ENCODE data around the gene TESK2. TPM values are rescaled to one million over a fixed set of nuclear protein-coding genes. Genes with fewer than 3 reads are reported as not detected.

TESK2 gene
- total RNA-seq, 1 experiment from 2014 or later, result 1.4 TPM

GRCh38 chr1:45375104-45376090 lies 115.6 kb downstream of the TESK2 start:
- Mint-ChIP-seq H3K4me3 (ENCODE audit: unreplicated experiment) (no peak overlapping the region), H3K27ac (ENCODE audit: low read depth, unreplicated experiment) (no peak overlapping the region), H3K9me3 (ENCODE audit: unreplicated experiment) (no peaks in the 10 kb centered on the region), H3K4me1 (ENCODE audit: insufficient read depth, unreplicated experiment) (peaks cover 3% of the 10 kb centered on the region), H3K36me3 (ENCODE audit: insufficient read depth, unreplicated experiment) (no peaks in the 10 kb centered on the region), H3K27me3 (ENCODE audit: insufficient read depth, unreplicated experiment) (no peaks in the 10 kb centered on the region)
- no peak for TF ChIP-seq CTCF (IDR thresholded peaks at IDR 0.05; ENCODE audit: unreplicated experiment)
- intact Hi-C loops (cut with micrococcal nuclease), result no loop called here
- ChIA-PET POLR2A (no interaction called here), CTCF (interaction anchor here (1.1 kb wide), 1 partner anchor 16 kb away, joined by 7 read pairs; no protein-coding TSS in a partner anchor)
- BruUV-seq (replicated peaks), result no TSS peak
- peak; percentile 13 for DNase-seq (ENCODE audit: unreplicated experiment)

- Mint-ChIP-seq H3K27me3 (ENCODE audit: insufficient read depth, unreplicated experiment) (no peaks in the 10 kb centered on the region), H3K27ac (ENCODE audit: low read depth, unreplicated experiment) (no peak overlapping the region), H3K9me3 (ENCODE audit: unreplicated experiment) (no peaks in the 10 kb centered on the region), H3K4me1 (ENCODE audit: insufficient read depth, unreplicated experiment) (no peaks in the 10 kb centered on the region), H3K36me3 (ENCODE audit: insufficient read depth, unreplicated experiment) (no peaks in the 10 kb centered on the region), H3K4me3 (ENCODE audit: unreplicated experiment) (no peak overlapping the region)
- BruUV-seq (replicated peaks), result no TSS peak
- intact Hi-C loops (cut with micrococcal nuclease), result no loop called here
- ChIA-PET POLR2A (no interaction called here), CTCF (interaction anchor here (2.1 kb wide), 1 partner anchor 13 kb away, joined by 8 read pairs; no protein-coding TSS in a partner anchor)
- DNase-seq (ENCODE audit: unreplicated experiment), result no peak
- TF ChIP-seq CTCF (IDR thresholded peaks at IDR 0.05; ENCODE audit: unreplicated experiment), result no peak
Measured at GRCh38 chr1:45373573-45373972, 117.4 kb downstream of the TESK2 start.

- intact Hi-C loops (cut with micrococcal nuclease), result no loop called here
- H3K4me1 Mint-ChIP-seq (ENCODE audit: insufficient read depth, unreplicated experiment), result no peaks in the 10 kb centered on the region
- no peaks in the 10 kb centered on the region for H3K9me3 Mint-ChIP-seq (ENCODE audit: unreplicated experiment)
- ChIA-PET POLR2A (no interaction called here), CTCF (interaction anchor here (1.9 to 2.3 kb wide), 2 partner anchors 11 to 123 kb away, joined by 8 to 11 read pairs; no protein-coding TSS in a partner anchor)
- H3K27me3 Mint-ChIP-seq (ENCODE audit: insufficient read depth, unreplicated experiment), result no peaks in the 10 kb centered on the region
- no peak overlapping the region for H3K4me3 Mint-ChIP-seq (ENCODE audit: unreplicated experiment)
- H3K36me3 Mint-ChIP-seq (ENCODE audit: insufficient read depth, unreplicated experiment), result no peaks in the 10 kb centered on the region
- no peak for DNase-seq (ENCODE audit: unreplicated experiment)
- no peak overlapping the region for H3K27ac Mint-ChIP-seq (ENCODE audit: low read depth, unreplicated experiment)
- no TSS peak for BruUV-seq (replicated peaks)
- no peak for TF ChIP-seq CTCF (IDR thresholded peaks at IDR 0.05; ENCODE audit: unreplicated experiment)
Measured at GRCh38 chr1:45370575-45370974, 120.4 kb downstream of the TESK2 start.

GRCh38 chr1:45365051-45365450 lies 125.9 kb downstream of the TESK2 start:
- intact Hi-C loops (cut with micrococcal nuclease), result no loop called here
- Mint-ChIP-seq H3K27ac (ENCODE audit: low read depth, unreplicated experiment) (no peak overlapping the region), H3K4me3 (ENCODE audit: unreplicated experiment) (no peak overlapping the region), H3K4me1 (ENCODE audit: insufficient read depth, unreplicated experiment) (peaks cover 1% of the 10 kb centered on the region), H3K9me3 (ENCODE audit: unreplicated experiment) (no peaks in the 10 kb centered on the region), H3K36me3 (ENCODE audit: insufficient read depth, unreplicated experiment) (no peaks in the 10 kb centered on the region), H3K27me3 (ENCODE audit: insufficient read depth, unreplicated experiment) (no peaks in the 10 kb centered on the region)
- ChIA-PET POLR2A (interaction anchor here (0.7 to 1.4 kb wide), 4 partner anchors 16 to 156 kb away, joined by 3 to 4 read pairs (median 4); partner anchors contain the start of genes MUTYH and TESK2), CTCF (interaction anchor here (0.6 to 11.8 kb wide), 3 partner anchors 79 to 204 kb away, joined by 3 to 303 read pairs (median 3); partner anchors contain the start of gene TESK2)
- DNase-seq (ENCODE audit: unreplicated experiment), result no peak
- no TSS peak for BruUV-seq (replicated peaks)
- no peak for TF ChIP-seq CTCF (IDR thresholded peaks at IDR 0.05; ENCODE audit: unreplicated experiment)
